K562 (cell line): ENCODE measurements around the gene GSTT2B. TPM values are rescaled to one million over a fixed set of nuclear protein-coding genes. Genes with fewer than 3 reads are reported as not detected.
A peak's percentile ranks its signal among the peaks of the same experiment; 100 is the strongest.

Source experiments
- ATAC-seq: fragments of 200-7000 bp; cut with Tn5 transposase; 3 replicates; pipeline ENCODE4 v1.9.1; 2020; ENCODE audit warnings: moderate library complexity
- BruUV-seq: library from RNA; stranded (reverse); fragments of 400-500 nt; replicated peaks from 2 replicates; lab custom pipeline; 2021; lab: Mats Ljungman, UMichigan
- CTCF ChIA-PET: fragments of 300-600 bp; formaldehyde crosslinking; extraction: SDS; loops from one replicate; lab custom pipeline; 2021; ENCODE audit warnings: low intra/inter-chr PET ratio; lab: Yijun Ruan, JAX
- POLR2A ChIA-PET: fragments of 300-600, 350-650 bp; sonication (Branson Sonifier 250); formaldehyde crosslinking; extraction: SDS; loops from one replicate; lab custom pipeline; 2021; ENCODE audit warnings: antibody characterized with exemption, inconsistent platforms; lab: Yijun Ruan, JAX
- DNase-seq, 4 experiments: peaks; one replicate each; pipeline versions ENCODE4 v3.0.0 to v3.0.0-alpha.2; 2011 to 2018; ENCODE audit warnings: low spot score in 3 of 4, mixed read lengths in 3 of 4; ENCODE audit errors: extremely low read depth in 1 of 4
- FAIRE-seq: peaks from 2 replicates; lab custom pipeline; 2011; peaks lifted over from hg19 to GRCh38; lab: Jason Lieb, UNC
- H2AFZ ChIP-seq: 2 replicates; pipeline ENCODE4 v1.6.0; 2011; ENCODE audit warnings: low read depth, low read length, control low read depth, inconsistent platforms
- H3K27ac ChIP-seq: fragments of 200-600 bp; 3 replicates; pipeline ENCODE4 v1.8.0; 2011; ENCODE audit warnings: low read depth, mild to moderate bottlenecking, control low read depth, inconsistent platforms, low read length, moderate library complexity, mixed read lengths; ENCODE audit errors: extremely low read depth
- H3K27me3 ChIP-seq, 2 experiments: fragments of 300-600 bp in 1 of 2; 2 replicates in 1 of 2; 3 replicates in 1 of 2; pipeline versions ENCODE4 v1.6.0 to v1.8.0; 2011; ENCODE audit warnings: inconsistent platforms in 2 of 2, low read length in 2 of 2, mild to moderate bottlenecking in 1 of 2, mixed read lengths in 1 of 2, moderate library complexity in 1 of 2; ENCODE audit not compliant: control insufficient read depth in 2 of 2, insufficient read depth in 2 of 2
- H3K36me3 ChIP-seq: fragments of 300-600 bp; 3 replicates; pipeline ENCODE4 v1.8.0; 2011; ENCODE audit warnings: mild to moderate bottlenecking, low read length, inconsistent platforms; ENCODE audit not compliant: control insufficient read depth, insufficient read depth
- H3K4me1 ChIP-seq, 2 experiments: fragments of 200-600 bp in 1 of 2; replicated peaks in 1 of 2; 2 replicates in 1 of 2; 3 replicates in 1 of 2; pipeline versions ENCODE4 v1.5.1 to v1.8.0; 2011; ENCODE audit warnings: inconsistent platforms in 2 of 2, low read length in 2 of 2, mild to moderate bottlenecking in 1 of 2, mixed read lengths in 1 of 2, moderate library complexity in 1 of 2; ENCODE audit not compliant: control insufficient read depth in 2 of 2, insufficient read depth in 2 of 2
- H3K4me2 ChIP-seq: 2 replicates; pipeline ENCODE4 v1.6.1; 2011; ENCODE audit warnings: low read length, control low read depth, inconsistent platforms, mixed read lengths; ENCODE audit not compliant: insufficient read depth
- H3K4me3 ChIP-seq: fragments of 200-600 bp; sonication (generic), shearing (Covaris generic); 2 replicates; pipeline ENCODE4 v1.5.1; 2016; ENCODE audit warnings: control low read depth, inconsistent platforms
- H3K79me2 ChIP-seq: fragments of 200-600 bp; 3 replicates; pipeline ENCODE4 v1.8.0; 2011; ENCODE audit warnings: low read length, inconsistent platforms; ENCODE audit not compliant: control insufficient read depth, insufficient read depth
- H3K9ac ChIP-seq, 2 experiments: 2 replicates each; pipeline versions ENCODE4 v1.6.0 to v1.6.1; 2011; ENCODE audit warnings: low read depth in 2 of 2, low read length in 2 of 2, control low read depth in 1 of 2, inconsistent platforms in 1 of 2, mild to moderate bottlenecking in 1 of 2, mixed read lengths in 1 of 2; ENCODE audit not compliant: insufficient read depth in 1 of 2
- H3K9me1 ChIP-seq: one replicate; pipeline ENCODE4 v1.6.0; 2011; ENCODE audit warnings: inconsistent platforms, mild to moderate bottlenecking, low read length, moderate library complexity; ENCODE audit not compliant: control insufficient read depth, insufficient read depth
- H3K9me3 ChIP-seq: replicated peaks from 2 replicates; pipeline ENCODE4 v1.5.1; 2011; ENCODE audit warnings: low read depth, low read length, inconsistent platforms; ENCODE audit not compliant: control insufficient read depth, insufficient read depth
- H4K20me1 ChIP-seq: replicated peaks from 2 replicates; pipeline ENCODE4 v1.6.1; 2011; ENCODE audit warnings: low read length, inconsistent platforms, mixed read lengths; ENCODE audit not compliant: control insufficient read depth, insufficient read depth
- HDAC1 ChIP-seq, 2 experiments: fragments of 450-650 bp; IDR thresholded peaks; 2 replicates each; pipeline ENCODE4 v1.6.1; 2016 to 2017; ENCODE audit warnings: inconsistent platforms in 1 of 2, mild to moderate bottlenecking in 1 of 2, moderate library complexity in 1 of 2
- NR1H2 ChIP-seq: sonication (generic); formaldehyde crosslinking; IDR thresholded peaks from 2 replicates; pipeline ENCODE4 v1.4.0; 2020; ENCODE audit warnings: mild to moderate bottlenecking, missing genetic modification reagents
- YBX1 ChIP-seq: fragments of 450-650 bp; IDR thresholded peaks from 2 replicates; pipeline ENCODE4 v1.7.1; 2016; ENCODE audit warnings: mild to moderate bottlenecking
- ZBED1 ChIP-seq: IDR thresholded peaks from 2 replicates; pipeline ENCODE4 v1.6.1; 2014
- WGBS: fragments of 100-300 bp; shearing (Covaris generic); methylation state at CpG from one replicate; pipeline ENCODE4 v1.1.6; 2016; ENCODE audit warnings: low coverage, mixed read lengths; ENCODE audit not compliant: insufficient coverage; ENCODE audit errors: missing lambda C conversion rate; 5-methylcytosine and 5-hydroxymethylcytosine counted together
- in situ Hi-C: fragments of 300-500 bp; cut with MboI; formaldehyde crosslinking; loops from 4 replicates; pipeline ENCODE4 v1.15.0; 2018; ENCODE audit warnings: inconsistent platforms, mixed read lengths
- intact Hi-C: fragments of 100-400 bp; cut with micrococcal nuclease; formaldehyde crosslinking; loops from 2 replicates; pipeline ENCODE4 v1.14.2; 2022
- polyA plus RNA-seq, 8 experiments: library from polyadenylated mRNA; depleted of rRNA in 4 of 8; stranded (reverse) in 5 of 8; unstranded in 3 of 8; fragments of >200 nt; fragmentation: Nextera tagmentation in 2 of 8; fragmentation: Illumina TruSeq in 1 of 8; extraction: Ambion mirVana in 2 of 8; extraction: Trizol in 1 of 8; gene quantifications; 2 replicates each; pipeline versions ENCODE4 v1.2.1 to v1.2.3, GENCODE V29; 2011 to 2014; ENCODE audit warnings: inconsistent platforms in 1 of 8, missing spikeins in 1 of 8
- total RNA-seq, 7 experiments: library from RNA; depleted of rRNA in 6 of 7; stranded (reverse); fragments of >200 nt in 6 of 7; fragmentation: Illumina TruSeq in 2 of 7; extraction: Trizol in 2 of 7; gene quantifications; 2 replicates each; pipeline versions ENCODE4 v1.2.1 to v1.2.3, GENCODE V29; 2011 to 2021; ENCODE audit warnings: low replicate concordance in 1 of 7
- TF ChIP-seq, protein P1 (sequence below): fragments of 450-650 bp; IDR thresholded peaks from 2 replicates; pipeline ENCODE4 v1.6.1; 2016
- TF ChIP-seq, protein P2 (sequence below): fragments of 450-650 bp; formaldehyde crosslinking; IDR thresholded peaks from 2 replicates; pipeline ENCODE4 v1.4.0; 2022; ENCODE audit warnings: missing genetic modification characterization
- TF ChIP-seq, protein P3 (sequence below): fragments of 250-450 bp; sonication (Bioruptor Pico); IDR thresholded peaks from 2 replicates; pipeline ENCODE4 v1.5.0; 2020; ENCODE audit warnings: mild to moderate bottlenecking, borderline replicate concordance
- TF ChIP-seq, protein P4 (sequence below): fragments of 450-650 bp; IDR thresholded peaks from 2 replicates; pipeline ENCODE4 v1.6.1; 2018; ENCODE audit warnings: mild to moderate bottlenecking, low read depth; ENCODE audit not compliant: partially characterized antibody
- TF ChIP-seq, protein P5 (sequence below): sonication (generic); formaldehyde crosslinking; IDR thresholded peaks from 2 replicates; pipeline ENCODE4 v1.8.0; 2023; ENCODE audit warnings: mild to moderate bottlenecking, missing genetic modification reagents

The GSTT2B gene
- total and polyA plus RNA-seq, 9 of the 15 experiments (the other 6 are each of a cell fraction or from before 2014, with no cell fraction given) = not detected

DNA sequence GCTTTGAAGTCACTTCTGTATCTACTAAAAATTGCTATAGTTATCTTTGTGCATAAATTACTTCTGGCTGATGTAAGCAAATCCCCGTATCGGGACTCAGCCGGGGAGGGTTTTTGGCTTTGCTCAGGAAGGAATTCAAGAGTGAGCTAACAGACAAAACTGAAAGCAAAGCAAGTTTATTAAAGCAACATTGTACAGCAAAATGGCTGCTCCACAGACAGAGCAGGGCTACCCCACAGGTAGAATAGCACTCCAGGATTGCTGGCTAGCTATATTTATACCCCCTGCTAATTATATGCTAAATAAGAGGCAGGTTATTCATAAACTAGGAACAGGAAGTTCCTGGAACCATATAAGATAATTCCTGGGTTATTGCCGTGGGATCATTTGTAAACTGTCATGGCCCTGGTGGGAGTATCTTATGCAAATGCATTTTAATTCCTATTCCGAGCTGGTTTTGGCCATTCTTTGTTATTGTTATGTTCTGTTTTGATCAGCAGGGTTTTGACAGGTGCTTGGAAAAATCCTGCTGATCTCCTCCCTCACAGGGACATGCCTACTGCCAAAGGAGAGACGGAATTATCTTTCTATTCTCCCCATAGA, 51.6 kb downstream of the GSTT2B start (continued):
- TF ChIP-seq, protein P1, sequence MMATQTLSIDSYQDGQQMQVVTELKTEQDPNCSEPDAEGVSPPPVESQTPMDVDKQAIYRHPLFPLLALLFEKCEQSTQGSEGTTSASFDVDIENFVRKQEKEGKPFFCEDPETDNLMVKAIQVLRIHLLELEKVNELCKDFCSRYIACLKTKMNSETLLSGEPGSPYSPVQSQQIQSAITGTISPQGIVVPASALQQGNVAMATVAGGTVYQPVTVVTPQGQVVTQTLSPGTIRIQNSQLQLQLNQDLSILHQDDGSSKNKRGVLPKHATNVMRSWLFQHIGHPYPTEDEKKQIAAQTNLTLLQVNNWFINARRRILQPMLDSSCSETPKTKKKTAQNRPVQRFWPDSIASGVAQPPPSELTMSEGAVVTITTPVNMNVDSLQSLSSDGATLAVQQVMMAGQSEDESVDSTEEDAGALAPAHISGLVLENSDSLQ = peak; percentile 57; the same call in 1 of the 2 replicates
- TF ChIP-seq, protein P2, sequence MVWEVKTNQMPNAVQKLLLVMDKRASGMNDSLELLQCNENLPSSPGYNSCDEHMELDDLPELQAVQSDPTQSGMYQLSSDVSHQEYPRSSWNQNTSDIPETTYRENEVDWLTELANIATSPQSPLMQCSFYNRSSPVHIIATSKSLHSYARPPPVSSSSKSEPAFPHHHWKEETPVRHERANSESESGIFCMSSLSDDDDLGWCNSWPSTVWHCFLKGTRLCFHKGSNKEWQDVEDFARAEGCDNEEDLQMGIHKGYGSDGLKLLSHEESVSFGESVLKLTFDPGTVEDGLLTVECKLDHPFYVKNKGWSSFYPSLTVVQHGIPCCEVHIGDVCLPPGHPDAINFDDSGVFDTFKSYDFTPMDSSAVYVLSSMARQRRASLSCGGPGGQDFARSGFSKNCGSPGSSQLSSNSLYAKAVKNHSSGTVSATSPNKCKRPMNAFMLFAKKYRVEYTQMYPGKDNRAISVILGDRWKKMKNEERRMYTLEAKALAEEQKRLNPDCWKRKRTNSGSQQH = no peak
- TF ChIP-seq HDAC1 (IDR thresholded peaks at IDR 0.05) = no peak

DNA sequence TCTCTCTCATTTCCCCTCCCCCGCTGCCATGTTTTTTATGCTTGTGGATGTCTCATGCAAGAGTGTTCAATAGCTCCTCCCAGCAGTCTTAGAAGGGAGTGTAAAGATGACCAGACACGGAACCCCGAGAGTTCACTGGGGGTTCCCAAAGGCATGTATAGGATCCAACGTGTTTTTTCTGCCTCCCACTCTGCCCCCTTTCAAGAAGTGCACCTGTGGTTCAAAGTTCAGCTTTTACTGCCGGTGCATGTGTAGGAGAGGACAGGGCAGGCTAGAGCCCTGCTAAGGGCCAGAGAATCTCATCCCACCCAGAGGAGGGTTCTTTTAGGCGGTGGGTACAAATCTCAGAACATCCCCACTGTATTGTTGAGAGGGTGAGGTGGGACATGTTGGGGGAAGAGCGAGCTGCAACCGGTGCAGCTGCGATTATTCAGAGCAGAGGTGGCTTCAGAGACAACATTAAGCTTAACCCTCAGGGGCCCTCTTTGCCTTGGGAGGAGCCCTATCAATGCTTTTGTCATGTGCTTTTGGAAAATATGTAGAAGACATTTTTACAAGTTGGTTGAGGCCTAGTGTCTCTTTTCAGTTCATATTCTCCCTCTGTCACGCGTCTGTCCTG, 52.3 kb downstream of the GSTT2B start:
- no peak for FAIRE-seq
- Histone ChIP-seq H3K27me3 (no peaks in the 10 kb centered on the region), H3K4me1 (peaks cover 0 to 4% of the 10 kb centered on the region in 2 experiments; a peak in 2 of 5 replicates), H3K9me1 (no peaks in the 10 kb centered on the region), H4K20me1 (no peaks in the 10 kb centered on the region), H3K4me3 (no peak overlapping the region), H3K9ac (no peak overlapping the region), H3K27ac (no peak overlapping the region), H3K9me3 (no peaks in the 10 kb centered on the region), H3K4me2 (no peak overlapping the region), H3K36me3 (0 out of 3 replicates have a peak, but pooled peaks cover 2% of the 10 kb centered on the region), H2AFZ (no peak overlapping the region), H3K79me2 (no peaks in the 10 kb centered on the region; the same call in 2 of the 3 replicates)
- no peak for DNase-seq
- intact Hi-C loops (no loop called here), in situ Hi-C loops (no loop called here)
- ChIA-PET CTCF (no interaction called here), POLR2A (interaction anchor here (0.7 to 1.3 kb wide), 2 partner anchors 12 to 398 kb away, joined by 3 read pairs; no protein-coding TSS in a partner anchor)
- 78% methylated on average over 11 of the region's 11 CpGs for WGBS
- ATAC-seq = no peak
- no TSS peak for BruUV-seq
- TF ChIP-seq NR1H2 (CRISPR knock-in tag) (no peak), YBX1 (no peak), ZBED1 (no peak)
- TF ChIP-seq, protein P3, sequence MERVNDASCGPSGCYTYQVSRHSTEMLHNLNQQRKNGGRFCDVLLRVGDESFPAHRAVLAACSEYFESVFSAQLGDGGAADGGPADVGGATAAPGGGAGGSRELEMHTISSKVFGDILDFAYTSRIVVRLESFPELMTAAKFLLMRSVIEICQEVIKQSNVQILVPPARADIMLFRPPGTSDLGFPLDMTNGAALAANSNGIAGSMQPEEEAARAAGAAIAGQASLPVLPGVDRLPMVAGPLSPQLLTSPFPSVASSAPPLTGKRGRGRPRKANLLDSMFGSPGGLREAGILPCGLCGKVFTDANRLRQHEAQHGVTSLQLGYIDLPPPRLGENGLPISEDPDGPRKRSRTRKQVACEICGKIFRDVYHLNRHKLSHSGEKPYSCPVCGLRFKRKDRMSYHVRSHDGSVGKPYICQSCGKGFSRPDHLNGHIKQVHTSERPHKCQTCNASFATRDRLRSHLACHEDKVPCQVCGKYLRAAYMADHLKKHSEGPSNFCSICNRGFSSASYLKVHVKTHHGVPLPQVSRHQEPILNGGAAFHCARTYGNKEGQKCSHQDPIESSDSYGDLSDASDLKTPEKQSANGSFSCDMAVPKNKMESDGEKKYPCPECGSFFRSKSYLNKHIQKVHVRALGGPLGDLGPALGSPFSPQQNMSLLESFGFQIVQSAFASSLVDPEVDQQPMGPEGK = no peak
- TF ChIP-seq, protein P4, sequence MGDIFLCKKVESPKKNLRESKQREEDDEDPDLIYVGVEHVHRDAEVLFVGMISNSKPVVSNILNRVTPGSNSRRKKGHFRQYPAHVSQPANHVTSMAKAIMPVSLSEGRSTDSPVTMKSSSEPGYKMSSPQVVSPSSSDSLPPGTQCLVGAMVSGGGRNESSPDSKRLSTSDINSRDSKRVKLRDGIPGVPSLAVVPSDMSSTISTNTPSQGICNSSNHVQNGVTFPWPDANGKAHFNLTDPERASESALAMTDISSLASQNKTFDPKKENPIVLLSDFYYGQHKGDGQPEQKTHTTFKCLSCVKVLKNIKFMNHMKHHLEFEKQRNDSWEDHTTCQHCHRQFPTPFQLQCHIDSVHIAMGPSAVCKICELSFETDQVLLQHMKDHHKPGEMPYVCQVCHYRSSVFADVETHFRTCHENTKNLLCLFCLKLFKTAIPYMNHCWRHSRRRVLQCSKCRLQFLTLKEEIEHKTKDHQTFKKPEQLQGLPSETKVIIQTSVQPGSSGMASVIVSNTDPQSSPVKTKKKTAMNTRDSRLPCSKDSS = no peak
- TF ChIP-seq, protein P5, sequence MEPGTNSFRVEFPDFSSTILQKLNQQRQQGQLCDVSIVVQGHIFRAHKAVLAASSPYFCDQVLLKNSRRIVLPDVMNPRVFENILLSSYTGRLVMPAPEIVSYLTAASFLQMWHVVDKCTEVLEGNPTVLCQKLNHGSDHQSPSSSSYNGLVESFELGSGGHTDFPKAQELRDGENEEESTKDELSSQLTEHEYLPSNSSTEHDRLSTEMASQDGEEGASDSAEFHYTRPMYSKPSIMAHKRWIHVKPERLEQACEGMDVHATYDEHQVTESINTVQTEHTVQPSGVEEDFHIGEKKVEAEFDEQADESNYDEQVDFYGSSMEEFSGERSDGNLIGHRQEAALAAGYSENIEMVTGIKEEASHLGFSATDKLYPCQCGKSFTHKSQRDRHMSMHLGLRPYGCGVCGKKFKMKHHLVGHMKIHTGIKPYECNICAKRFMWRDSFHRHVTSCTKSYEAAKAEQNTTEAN = no peak
